K562 treated with DMSO at 1 percent for 24 hours (cell line): ENCODE measurements around the gene CLPSL1. TPM values are rescaled to one million over a fixed set of nuclear protein-coding genes. Genes with fewer than 3 reads are reported as not detected.

Source experiments
- total RNA-seq: library from RNA; unstranded; fragments of 300-600 nt; gene quantifications from 2 replicates; pipeline ENCODE4 v1.2.3, GENCODE V29; 2022; ENCODE audit warnings: low read depth; ENCODE audit not compliant: insufficient read depth

The CLPSL1 gene, protein sequence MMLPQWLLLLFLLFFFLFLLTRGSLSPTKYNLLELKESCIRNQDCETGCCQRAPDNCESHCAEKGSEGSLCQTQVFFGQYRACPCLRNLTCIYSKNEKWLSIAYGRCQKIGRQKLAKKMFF
- not detected in 2 replicates for total RNA-seq

DNA sequence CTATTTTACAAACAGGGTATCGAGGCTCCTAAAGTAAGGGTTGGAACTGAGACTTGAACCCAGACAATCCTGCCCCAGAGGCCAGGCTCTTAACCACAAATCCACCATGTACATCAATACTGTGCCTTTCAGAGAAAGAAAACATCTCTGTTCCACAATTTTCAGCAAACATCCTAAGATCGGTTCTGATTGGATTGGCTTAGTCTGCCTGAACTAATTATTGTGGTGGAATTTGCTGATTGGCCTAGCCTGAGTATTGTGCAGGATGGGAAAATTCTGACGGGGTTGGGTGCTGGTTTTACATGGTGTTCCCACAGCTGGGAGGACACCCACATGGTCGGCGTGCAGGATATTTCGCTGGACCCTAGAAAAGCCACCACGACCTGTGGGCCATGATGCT is at the start of gene CLPSL1:
CLPSL1 (plus strand) TSS at position 301 of the 400 bp plus-strand sequence; CDS start at position 393, 92 bp downstream.

DNA sequence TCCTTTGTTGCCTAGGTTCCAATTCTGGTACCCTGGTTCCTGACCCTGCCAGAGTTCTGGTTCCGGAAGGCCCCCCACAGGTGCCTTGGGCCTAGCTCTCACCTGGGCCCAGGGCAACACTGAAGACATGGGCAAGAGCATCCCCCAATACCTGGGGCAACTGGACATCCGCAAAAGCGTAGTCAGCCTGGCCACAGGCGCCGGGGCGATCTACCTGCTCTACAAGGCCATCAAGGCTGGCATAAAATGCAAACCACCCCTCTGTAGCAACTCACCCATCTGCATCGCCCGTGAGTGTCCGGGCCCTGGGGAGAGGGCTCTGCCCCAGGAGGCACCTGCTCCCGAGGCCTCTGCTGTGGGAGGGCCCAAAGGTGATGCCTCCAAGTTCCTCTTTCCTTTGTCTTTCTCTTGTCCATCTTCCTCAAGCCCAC is 43.8 kb upstream of the CLPSL1 start, which contains the start of gene ARMC12:
ARMC12 (plus strand) TSS at position 51 of the 431 bp plus-strand sequence; CDS start at position 128, 77 bp downstream.

DNA sequence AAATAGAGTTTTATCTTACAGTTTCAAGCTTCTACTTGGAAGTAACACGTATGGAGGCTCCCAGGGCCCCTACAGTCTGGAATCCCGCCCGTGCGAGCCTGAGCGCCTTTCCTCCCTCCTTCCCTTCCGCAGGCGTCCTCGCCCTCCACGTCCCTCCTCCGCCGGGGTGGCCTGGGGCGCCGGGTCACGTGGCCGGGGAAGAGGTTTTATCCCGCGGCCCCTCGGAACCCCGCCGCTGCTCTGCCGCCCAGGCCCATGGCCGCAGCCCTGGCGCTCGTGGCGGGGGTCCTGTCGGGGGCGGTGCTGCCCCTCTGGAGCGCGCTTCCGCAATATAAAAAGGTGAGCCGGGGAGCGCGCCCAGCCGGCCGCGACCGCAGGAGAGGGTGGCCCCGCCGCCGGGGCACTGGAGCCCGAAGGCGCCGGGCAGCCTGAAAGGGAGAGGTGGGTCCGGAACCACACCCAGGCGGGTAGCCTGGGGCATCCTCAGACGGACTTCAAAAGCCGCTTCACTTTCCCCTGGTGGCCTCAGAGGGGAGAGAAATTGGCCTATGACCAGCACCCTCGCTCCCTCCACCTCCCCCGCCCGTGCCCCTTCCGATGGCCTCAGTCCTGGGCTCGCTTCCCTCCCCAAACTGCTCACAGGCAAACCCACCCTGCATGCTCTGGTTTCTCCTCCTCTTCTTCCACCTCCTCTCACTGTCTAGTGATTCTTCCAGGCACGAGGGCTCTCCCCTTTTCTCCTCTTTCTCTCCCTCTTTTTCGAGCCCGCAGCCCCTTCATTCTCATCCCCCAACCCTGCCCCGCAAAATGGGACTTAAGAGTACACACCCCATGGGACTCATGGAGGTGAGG is 4.2 kb upstream of the CLPSL1 start, which contains the start of gene CLPSL2:
CLPSL2 (plus strand) TSS at position 235 of the 852 bp plus-strand sequence; CDS start at position 256, 21 bp downstream.

DNA sequence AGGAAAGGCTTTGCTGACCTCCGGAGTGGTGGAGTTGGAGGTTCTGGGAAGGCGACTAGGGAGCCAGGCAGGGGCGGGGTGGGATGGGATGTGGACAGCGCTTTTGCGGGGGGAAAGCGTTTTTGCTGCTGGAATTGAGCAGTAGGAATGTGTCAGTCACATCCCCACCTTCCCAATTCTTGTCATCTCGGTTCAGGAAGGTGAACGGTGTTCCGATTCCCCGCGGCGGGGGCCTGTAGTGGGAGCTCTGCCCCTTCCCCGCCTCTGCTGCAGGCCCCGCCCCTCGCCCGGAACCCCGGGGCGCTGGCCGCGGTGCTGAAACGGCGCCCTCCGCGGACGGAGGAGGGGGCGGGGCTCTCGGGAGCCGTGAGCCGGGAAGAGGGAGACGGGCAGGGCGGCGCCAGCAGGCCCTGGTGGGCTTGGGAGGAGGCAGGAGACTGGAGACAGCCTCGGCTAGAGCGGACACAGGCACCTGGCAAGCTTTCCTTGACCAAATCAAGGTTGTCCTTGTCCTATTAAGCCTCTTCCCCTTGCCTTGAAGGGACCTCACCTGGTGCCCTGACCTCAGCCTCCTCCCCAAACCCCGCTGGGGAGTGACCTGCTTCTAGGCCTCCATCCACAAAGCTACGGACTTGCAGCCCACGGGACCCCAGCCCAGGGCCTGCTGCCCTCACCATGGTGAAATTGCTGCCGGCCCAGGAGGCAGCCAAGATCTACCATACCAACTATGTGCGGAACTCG is 24.3 kb downstream of the CLPSL1 start, which contains the start of gene LHFPL5:
LHFPL5 (plus strand) TSS at position 357 of the 741 bp plus-strand sequence; CDS start at position 676, 319 bp downstream.

Other genes with a start within 250 kb of the CLPSL1 start
- 31.2 and 37.0 TPM in 2 replicates for gene FKBP5, start 92.1 kb upstream of the CLPSL1 start, total RNA-seq
- gene ARMC12, start 44.0 kb upstream of the CLPSL1 start, total RNA-seq, result 0.36 and 0.59 TPM in 2 replicates
- gene CLPSL2, start 4.4 kb upstream of the CLPSL1 start, total RNA-seq, result not detected in 2 replicates
- gene CLPS, start 16.3 kb downstream of the CLPSL1 start, total RNA-seq, result not detected in 2 replicates
- not detected in 2 replicates for gene LHFPL5, start 24.3 kb downstream of the CLPSL1 start, total RNA-seq
- gene SRPK1, start 140.1 kb downstream of the CLPSL1 start, total RNA-seq, result 29.7 and 40.1 TPM in 2 replicates
- gene SLC26A8, start 243.6 kb downstream of the CLPSL1 start, total RNA-seq, result not detected in 2 replicates
- 36.6 and 42.3 TPM in 2 replicates for gene MAPK14, start 246.8 kb downstream of the CLPSL1 start, total RNA-seq